Occipital lobe (tissue), 2 donors: ENCODE results near the gene C11orf68. TPM values are rescaled to one million over a fixed set of nuclear protein-coding genes. Genes with fewer than 3 reads are reported as not detected.

Source experiments
- DNase-seq: peaks from one replicate; lab custom pipeline; 2025; lab: John Stamatoyannopoulos, UW
- total RNA-seq: library from RNA; depleted of rRNA; stranded (reverse); fragments of >200 nt; gene quantifications from one replicate; pipeline ENCODE4 v1.2.3, GENCODE V29; 2014

The C11orf68 gene
- total RNA-seq, 1 donor from 2014 or later = 12.6 TPM

- no peak for DNase-seq
Measured at GRCh38 chr11:65944767-65945166, 25.9 kb upstream of the C11orf68 start.

DNA sequence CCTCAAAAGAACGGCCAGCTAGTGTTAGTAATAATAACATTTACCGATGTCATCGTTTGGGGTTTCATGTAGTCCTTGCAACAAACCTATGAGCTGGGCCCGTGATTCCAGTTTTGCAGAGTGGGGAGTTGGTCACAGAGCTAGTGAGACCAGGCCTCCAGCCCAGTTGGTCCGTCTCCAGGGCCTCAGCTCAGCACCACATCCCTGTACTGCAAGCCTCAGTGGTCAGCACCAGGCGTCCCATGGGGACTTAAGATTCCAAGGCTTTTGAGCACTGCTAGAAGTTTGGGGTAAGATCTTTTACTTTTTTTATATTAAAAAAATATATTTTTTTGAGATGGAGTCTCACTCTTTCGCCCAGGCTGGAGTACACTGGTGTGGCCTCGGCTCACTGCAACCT lies 25.3 kb upstream of the C11orf68 start:
- no peak for DNase-seq

DNA sequence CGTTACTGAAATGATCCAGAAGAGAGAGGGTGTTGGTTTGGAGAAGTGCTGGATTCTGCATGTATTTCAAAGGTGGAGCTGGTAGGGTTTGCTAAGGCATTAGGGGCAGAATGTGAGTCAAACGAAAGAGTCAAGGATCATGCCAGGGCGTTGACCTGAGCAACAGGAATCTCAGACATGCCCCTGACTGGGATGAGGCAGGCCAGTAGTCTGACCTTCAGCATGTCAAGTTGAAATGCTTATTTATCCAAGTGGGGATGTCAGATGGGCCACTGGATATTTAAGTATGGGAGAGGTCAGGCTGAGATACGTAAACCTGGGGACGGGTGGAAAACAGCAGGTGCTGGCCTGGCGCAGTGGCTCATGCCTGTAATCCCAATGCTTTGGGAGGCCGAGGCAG lies 23.7 kb upstream of the C11orf68 start:
- DNase-seq = no peak

DNA sequence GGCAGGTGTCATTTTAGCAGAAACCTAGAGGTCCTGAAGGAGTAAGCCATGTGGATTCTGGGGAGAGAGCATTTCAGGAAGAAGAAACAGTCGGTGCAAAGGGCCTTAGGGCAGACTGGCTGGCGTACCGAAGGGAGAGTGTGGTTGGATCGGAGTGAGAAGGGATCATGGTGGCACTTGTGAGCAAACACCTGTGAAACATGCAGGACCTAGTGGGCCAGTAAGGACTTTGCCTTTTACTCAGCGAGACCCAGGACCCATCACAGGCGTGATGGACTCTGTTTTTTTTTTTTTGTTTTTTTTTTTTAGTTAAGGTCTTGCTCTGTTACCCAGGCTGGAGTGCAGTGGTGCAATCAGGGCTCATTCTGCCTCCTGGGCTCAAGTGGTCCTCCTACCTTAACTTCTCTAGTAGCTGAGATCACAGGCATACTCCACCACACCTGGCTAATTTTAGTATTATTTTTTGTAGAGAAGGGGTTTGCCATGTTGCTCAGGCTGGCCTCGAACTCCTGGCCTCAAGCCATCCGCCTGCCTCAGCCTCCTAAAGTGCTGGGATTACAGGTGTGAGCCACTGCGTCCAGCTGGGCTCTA lies 23.0 kb upstream of the C11orf68 start:
- DNase-seq = no peak

GRCh38 chr11:65937766-65938165 lies 18.9 kb upstream of the C11orf68 start:
- no peak for DNase-seq

GRCh38 chr11:65934014-65934413 lies 15.2 kb upstream of the C11orf68 start:
- DNase-seq = no peak

DNA sequence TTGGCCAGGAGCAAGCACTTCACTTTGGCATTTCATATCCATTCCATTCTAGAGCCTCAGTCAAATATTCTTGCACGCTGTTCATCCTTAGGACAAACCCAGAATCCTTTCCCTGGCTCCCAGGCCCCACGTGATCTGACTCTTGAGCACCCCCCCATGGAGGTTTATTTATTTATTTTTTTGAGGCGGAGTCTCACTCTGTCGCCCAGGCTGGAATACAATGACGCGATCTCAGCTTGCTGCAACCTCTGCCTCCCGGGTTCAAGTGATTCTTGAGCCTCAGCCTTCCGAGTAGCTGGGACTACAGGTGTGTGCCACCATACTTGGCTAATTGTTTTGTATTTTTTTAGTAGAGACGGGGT lies 13.7 kb upstream of the C11orf68 start:
- no peak for DNase-seq

DNA sequence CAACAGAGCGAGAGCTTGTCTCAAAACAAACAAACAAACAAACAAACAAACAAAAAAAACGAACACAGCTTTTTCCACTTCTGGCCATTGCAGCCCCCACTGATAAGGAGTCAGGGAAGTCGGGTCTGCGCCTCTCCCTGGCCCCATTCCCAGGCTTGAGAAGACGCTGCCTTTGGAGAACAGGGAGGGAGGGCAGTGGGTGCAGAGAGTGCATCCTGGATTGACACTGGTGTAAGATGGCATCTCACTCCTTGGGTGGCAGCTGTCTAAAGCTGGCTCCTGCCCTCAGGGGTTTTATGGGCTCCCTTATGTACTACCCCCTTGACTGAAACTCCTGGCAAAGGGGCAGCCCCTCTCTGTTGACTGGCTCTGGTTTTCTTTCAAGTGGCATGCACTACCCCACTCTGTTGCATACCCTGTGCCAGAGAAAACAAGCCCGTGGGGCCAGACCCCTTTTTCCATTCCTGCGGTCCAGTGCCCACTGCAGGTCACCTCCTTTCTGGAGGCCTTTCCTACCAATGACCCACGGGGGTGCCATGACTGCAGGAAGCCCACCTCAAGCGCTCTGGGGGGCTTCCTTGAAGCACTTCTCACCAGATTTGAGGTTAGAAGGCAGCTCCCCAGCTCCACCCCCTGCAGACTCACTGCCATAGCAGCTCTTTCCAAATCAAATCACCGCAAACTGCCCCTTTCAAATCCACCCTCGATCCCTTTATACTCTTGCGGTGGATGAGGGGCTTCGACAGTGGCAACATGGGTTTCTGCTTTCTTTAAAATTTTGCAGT lies 13.1 kb upstream of the C11orf68 start:
- no peak for DNase-seq

GRCh38 chr11:65928667-65929066 lies 9.8 kb upstream of the C11orf68 start:
- DNase-seq = no peak

DNA sequence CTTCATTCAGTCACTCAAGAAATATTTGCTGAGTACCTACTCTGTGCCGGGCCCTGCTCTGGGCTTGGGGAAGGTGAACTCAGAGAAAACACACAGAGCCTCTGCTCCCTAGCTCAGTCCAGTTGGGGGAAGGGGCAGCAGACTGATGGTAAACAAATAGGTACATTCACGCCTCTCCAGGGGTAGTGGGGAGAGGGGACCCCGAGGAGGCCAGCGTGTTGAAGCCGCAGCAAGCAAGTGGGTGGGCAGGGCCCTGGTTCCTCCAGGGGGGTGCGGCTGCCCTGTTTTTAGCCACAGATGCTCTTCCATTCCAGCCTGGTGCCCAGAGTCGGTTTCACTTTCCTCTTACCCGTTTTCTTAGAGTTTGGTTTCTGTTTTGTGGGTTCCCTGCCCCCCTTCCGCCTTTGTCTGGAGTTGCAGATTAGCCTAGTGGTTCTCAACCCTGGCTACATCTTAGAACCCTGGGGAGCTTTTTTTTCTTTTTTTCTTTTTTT lies 9.1 kb upstream of the C11orf68 start:
- no peak for DNase-seq

- no peak for DNase-seq
Measured at GRCh38 chr11:65925397-65925796, 6.5 kb upstream of the C11orf68 start.

DNA sequence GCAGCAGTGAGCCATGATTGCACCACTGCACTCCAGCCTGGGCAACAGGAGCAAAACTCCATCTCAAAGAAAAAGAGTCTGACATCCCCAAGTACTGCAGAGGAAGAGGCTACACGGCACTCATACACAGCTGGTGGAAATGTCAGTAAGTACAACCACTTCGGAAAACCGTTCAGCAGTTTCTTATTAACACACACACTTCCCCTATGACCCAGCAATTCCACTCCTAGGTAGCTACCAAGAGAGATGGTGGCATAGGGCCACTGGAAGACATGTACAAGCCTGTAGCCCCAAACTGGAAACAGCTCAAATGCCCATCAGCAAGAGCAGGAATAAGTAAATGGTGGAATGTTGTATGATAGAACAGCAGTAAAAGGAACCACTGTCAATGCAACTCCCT lies 3.7 kb upstream of the C11orf68 start:
- DNase-seq = no peak

- no peak for DNase-seq
Measured at GRCh38 chr11:65921876-65922275, 3.0 kb upstream of the C11orf68 start.

- no peak for DNase-seq
Measured at GRCh38 chr11:65921033-65921555, 2.2 kb upstream of the C11orf68 start.

DNA sequence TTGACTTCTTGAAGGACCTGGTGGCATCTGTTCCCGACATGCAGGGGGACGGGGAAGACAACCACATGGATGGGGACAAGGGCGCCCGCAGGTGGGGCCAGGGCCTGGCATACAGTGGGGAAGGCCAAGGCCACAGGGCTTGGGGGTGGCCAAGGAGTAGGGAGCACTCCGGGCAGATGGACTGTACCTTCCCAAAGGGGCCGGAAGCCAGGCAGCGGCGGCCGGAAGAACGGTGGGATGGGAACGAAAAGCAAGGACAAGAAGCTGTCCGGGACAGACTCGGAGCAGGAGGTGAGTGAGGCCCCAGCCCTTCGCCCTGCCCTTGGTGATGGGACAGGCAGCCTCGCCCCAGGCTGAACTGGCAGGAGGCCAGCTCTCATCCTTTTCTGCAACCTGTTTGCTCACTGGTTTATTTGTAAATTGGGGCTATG lies 1.5 kb upstream of the C11orf68 start:
- no peak for DNase-seq

DNA sequence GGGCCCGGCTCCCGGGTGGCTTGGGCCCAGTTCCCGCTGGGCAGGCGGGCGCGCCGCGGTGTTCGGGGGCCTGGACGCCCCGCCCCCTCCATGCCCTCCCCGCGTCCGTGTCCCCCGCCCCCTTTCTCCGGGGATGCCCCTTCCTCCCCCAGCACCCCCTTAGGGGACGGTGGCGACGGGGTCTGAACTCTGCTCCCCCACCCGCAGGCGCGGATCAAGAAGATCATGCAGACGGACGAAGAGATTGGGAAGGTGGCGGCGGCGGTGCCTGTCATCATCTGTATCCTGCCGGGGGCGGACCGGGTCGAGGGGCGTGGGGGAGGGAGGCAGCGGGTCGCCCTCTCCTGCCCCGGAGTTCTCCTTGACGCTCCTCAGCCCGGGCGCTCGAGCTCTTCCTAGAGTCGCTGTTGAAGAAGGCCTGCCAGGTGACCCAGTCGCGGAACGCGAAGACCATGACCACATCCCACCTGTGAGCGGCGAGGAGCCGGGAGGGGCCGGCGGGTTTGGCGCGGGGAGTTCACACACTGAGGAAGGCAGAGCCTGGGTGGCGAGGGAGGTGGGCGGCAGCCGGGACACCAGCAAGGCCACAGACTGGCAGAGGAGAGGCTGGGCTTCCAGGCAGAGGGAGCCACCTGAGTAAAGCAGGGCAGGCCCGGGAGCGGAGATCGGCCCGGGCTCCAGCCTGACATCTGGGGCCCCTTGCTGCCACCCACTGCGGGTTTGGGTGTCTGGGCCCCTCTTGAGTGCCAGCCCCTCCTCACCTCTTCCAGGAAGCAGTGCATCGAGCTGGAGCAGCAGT lies 910 bp upstream of the C11orf68 start:
- no peak for DNase-seq

DNA sequence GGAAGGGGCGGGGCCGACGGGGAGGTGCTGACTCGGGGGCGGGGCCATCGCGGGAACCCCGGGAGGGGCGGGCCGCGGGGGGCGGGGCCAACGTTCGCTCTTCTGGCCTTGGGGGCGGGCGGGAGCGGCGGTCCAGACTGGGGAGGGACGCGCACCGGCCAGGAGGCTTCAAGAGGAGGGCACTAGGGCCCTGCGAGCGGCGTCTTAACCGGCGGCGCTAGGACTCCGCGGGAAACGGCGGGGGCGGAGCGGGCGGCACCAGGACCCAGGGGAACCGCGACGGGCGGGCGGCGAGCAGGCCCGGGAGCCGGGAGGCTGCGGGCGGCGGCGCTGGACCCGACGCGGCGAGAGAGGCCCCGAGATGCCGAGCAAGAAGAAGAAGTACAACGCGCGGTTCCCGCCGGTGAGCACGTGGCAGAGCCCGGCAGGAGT lies 295 bp upstream of the C11orf68 start, which contains the start of gene DRAP1:
Gene DRAP1, plus strand, starts transcription at position 286 of the 432 bp plus-strand sequence. Its CDS starts 76 bp downstream, at position 362.
- peak; percentile 99 for DNase-seq

GRCh38 chr11:65917434-65918210 lies 1.2 kb downstream of the C11orf68 start:
- no peak for DNase-seq

GRCh38 chr11:65917077-65917433 lies 1.8 kb downstream of the C11orf68 start:
- DNase-seq = no peak

DNA sequence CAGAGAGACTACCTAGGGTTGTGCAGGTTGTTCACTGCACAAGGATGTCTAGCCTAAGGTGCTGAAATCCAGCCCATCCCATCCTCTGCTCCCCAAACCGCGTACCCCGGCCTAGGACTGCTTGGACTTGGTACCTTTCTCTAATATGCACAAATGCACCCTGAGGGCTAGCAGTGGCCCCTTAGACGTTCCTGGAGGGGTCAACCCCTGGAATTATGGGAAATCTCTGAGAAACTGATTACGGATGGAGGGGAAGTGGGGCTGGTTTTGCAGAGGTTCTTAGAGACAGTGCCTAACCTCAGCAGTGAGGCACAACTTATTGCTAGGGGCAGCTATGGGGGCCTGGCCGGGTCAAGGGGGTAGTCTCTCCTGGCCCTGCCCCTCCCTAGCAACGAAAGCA lies 2.5 kb downstream of the C11orf68 start:
- DNase-seq = no peak

- DNase-seq = peak; percentile 70
Measured at GRCh38 chr11:65915821-65916251, 3.0 kb downstream of the C11orf68 start.
